ENCODE results near the gene RAB11FIP4. TPM values are rescaled to one million over a fixed set of nuclear protein-coding genes. Genes with fewer than 3 reads are reported as not detected.

The RAB11FIP4 gene
- total RNA-seq, 1 donor = 0.09 TPM

DNA sequence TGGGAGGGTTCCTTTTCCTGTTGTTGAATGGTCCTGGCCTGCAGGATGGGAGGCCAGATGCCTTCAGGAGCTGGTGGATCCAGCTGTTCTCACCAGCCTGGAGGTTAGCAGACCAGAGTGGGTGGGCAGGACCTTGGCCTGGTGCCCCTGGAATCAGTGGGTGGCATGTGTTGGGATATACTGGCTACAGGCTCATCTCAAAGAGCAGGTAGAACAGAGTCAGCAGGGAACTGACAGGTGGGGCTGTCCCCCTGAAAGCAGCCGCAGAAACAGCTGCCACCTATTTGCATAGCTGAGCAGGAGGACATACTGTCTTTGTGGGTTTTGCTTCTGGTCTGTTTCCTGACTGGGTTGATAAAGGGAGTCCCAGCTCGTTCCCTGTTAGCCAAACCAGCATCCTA, 144.1 kb downstream of the RAB11FIP4 start:
- TF ChIP-seq, protein P1, sequence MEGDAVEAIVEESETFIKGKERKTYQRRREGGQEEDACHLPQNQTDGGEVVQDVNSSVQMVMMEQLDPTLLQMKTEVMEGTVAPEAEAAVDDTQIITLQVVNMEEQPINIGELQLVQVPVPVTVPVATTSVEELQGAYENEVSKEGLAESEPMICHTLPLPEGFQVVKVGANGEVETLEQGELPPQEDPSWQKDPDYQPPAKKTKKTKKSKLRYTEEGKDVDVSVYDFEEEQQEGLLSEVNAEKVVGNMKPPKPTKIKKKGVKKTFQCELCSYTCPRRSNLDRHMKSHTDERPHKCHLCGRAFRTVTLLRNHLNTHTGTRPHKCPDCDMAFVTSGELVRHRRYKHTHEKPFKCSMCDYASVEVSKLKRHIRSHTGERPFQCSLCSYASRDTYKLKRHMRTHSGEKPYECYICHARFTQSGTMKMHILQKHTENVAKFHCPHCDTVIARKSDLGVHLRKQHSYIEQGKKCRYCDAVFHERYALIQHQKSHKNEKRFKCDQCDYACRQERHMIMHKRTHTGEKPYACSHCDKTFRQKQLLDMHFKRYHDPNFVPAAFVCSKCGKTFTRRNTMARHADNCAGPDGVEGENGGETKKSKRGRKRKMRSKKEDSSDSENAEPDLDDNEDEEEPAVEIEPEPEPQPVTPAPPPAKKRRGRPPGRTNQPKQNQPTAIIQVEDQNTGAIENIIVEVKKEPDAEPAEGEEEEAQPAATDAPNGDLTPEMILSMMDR (IDR thresholded peaks at IDR 0.05; ENCODE audit: insufficient read depth, low read length) = no peak
- H3K4me3 ChIP-seq (ENCODE audit: low read depth, low read length) = no peak overlapping the region
- DNase-seq (ENCODE audit: low read depth) = no peak

DNA sequence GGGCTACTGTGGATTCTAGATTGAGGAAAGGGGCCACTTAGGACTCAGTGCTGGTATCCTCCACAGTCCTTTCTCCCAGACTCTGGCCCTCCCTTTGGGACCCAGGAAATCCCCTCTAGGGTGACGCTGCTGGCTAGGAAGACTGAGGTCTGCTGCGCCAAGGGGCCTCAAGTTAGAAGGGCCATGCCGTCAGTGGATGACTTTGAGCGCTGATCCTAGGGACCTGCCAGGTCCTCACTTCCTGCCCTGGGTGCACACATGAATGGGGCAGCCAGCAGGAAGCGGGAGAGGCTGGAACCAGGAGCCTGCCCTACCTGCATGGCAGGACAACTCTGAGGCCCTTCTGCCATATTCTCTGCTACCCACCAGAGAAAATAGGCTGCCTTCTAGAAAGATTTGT, 145.0 kb downstream of the RAB11FIP4 start:
- no peak for DNase-seq (ENCODE audit: low read depth)
- TF ChIP-seq, protein P1 (IDR thresholded peaks at IDR 0.05; ENCODE audit: insufficient read depth, low read length) = no peak
- H3K4me3 ChIP-seq (ENCODE audit: low read depth, low read length) = no peak overlapping the region

DNA sequence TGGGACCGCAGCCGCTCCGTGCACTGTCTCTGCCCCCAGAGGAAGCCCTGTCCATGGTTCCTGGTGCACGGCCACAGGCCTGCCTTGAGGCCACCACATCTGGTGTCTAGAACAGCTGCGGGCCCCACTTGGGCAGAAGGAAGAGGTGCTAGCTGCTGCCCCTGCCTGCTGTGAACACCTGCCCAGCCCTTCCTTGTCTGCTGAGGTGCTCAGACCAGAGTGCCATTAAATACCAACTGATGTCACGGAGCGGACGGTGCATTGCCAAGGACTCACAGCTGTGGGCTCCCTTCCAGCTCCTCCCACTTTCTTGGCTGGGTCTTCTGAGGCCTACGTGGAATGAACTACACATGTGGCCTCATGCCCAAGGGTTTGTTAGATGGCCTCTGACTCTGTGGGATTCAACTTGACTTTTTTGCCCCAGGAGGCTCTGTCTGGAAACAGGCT, 146.1 kb downstream of the RAB11FIP4 start:
- DNase-seq (ENCODE audit: low read depth) = peak; percentile 82
- no peak overlapping the region for H3K4me3 ChIP-seq (ENCODE audit: low read depth, low read length)
- TF ChIP-seq, protein P1 (IDR thresholded peaks at IDR 0.05; ENCODE audit: insufficient read depth, low read length) = no peak

DNA sequence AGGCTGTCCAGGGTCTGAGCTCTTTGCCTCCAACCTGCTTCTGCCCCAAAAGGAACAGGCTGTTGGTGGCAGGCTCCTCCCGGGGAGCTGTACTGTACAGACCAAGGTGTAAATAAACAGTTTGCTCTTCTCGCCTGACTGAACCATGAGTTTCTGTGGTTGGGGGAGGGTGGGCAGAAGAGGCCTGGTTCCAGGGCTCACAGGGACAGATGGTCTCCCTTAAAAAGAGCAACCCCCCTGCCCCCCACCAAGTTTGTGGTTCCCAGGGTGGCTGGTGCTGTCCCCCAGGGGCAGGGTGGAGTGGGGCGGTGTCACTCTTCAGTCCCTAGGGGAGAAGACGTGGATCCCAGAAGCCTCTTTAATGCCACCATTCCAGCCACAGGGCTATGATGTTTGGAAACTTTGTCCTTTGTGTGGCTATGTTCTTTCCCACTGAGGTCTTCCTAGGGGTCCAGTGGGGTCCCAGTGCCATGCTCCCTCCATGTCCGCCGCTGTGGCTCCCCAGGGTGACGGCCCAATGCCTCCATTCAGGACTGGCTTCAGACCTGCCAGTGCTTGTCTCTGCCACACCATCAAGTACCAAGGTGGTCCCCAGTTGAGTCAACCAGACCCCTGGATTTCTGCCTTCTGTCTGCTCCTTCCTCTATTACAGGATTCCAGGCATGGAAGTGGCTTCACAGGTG, 146.7 kb downstream of the RAB11FIP4 start:
- no peak overlapping the region for H3K4me3 ChIP-seq (ENCODE audit: low read depth, low read length)
- DNase-seq (ENCODE audit: low read depth) = no peak
- TF ChIP-seq, protein P1 (IDR thresholded peaks at IDR 0.05; ENCODE audit: insufficient read depth, low read length) = no peak

DNA sequence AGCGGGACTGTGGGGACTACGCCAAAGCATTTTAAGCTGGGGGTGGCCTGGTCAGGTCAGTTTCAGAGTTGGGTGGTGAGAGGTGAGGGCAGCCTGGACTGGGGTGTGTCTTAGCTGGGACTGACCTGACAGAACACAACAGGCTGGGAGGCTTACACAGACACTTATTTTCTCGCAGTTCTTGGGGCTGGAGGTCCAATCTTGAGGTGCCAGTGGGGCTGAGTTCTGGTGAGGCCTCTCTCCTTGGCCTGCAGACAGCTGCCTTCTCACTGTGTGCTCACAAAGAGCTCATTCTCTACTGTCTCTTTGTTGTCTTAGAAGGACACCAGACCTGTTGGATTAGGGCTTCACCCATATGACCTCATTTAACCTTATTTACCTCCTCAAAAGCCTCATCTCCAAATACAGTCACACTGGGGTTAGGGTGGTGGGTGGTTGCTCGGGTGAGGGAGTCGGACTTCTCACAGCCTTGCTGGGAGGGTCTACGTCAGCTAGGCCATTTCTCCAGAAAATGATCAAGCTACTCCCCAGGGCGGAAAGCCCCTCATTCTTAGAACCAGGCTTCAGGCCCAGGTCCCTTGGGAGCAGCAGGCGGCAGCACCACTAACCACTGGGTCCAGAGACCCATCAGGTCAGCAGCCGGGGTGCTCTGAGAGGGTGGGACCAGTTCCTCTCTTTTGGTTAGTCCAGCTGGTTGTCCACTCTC, 149.3 kb downstream of the RAB11FIP4 start:
- TF ChIP-seq, protein P1 (IDR thresholded peaks at IDR 0.05; ENCODE audit: insufficient read depth, low read length) = no peak
- DNase-seq (ENCODE audit: low read depth) = no peak
- H3K4me3 ChIP-seq (ENCODE audit: low read depth, low read length) = no peak overlapping the region

DNA sequence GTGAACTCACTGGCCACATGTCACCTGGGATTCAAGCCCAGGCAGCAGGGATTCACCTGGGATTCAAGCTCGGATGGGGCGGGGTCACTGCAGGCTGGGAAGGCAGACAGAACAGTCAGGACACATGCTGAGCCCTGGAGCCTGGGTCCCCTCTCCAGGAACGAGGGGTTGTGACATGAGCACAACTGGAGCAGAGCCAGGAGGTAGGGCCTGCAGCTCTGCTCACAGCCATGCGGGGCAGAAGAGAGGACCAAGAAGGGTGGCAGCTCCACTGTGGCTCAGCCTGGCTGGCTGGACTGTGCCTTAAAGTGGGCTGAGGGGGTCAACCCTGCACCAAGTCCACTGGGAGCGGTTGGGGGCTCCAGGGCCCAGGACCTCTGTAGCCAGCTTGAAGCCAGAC, 150.1 kb downstream of the RAB11FIP4 start:
- DNase-seq (ENCODE audit: low read depth) = no peak
- no peak overlapping the region for H3K4me3 ChIP-seq (ENCODE audit: low read depth, low read length)
- TF ChIP-seq, protein P1 (IDR thresholded peaks at IDR 0.05; ENCODE audit: insufficient read depth, low read length) = peak; percentile 12

Data from fibroblast of the aortic adventitia (primary cell).